HG03469 (cell line): ENCODE measurements around the gene PSG5.
"Not testable (repeated sequence)": the region's sequence is repeated elsewhere in the genome, so short reads cannot be mapped to it uniquely, and the experiment has no call there.

Source experiments
- ATAC-seq: cut with Tn5 transposase; IDR thresholded peaks from one replicate; pipeline ENCODE4 v1.9.1; 2021; ENCODE audit warnings: mild to moderate bottlenecking, moderate library complexity, moderate number of reproducible peaks; ENCODE audit not compliant: unreplicated experiment

The PSG5 gene

DNA sequence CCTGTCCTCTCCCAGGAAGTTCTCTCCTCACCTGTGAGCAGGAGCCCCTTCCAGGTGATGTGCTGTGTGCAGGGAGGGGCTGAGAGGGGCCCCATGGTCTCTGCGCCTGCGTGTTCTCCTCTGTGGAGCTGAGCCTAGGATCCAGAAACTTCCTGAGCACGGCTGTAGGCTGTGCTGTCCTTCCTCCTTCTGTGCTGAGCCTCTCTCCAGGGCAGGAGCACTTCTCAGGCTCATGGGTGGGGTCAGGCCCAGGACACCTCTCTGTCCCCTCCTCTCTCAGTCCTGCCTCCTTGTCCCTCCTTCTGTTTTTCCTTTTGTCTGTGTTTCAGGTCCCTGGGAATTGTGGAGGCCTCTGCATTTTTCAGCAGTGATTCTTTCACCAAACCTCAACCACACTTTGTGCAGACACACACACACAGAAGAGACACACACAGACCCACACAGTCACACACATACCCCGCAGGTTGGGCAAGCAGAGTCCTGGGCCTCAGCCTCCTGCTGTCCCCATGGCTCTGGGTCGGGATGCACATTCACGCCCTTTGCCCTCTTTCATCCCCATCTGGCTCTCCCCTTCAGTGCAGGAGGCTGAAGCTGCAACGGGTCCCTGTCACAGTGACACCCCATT is at the start of gene PSG5:
Gene PSG5 (minus strand): TSS at position 226 of the 625 bp plus-strand sequence. CDS start 131 bp downstream, at position 95.
- not testable (repeated sequence) for ATAC-seq

DNA sequence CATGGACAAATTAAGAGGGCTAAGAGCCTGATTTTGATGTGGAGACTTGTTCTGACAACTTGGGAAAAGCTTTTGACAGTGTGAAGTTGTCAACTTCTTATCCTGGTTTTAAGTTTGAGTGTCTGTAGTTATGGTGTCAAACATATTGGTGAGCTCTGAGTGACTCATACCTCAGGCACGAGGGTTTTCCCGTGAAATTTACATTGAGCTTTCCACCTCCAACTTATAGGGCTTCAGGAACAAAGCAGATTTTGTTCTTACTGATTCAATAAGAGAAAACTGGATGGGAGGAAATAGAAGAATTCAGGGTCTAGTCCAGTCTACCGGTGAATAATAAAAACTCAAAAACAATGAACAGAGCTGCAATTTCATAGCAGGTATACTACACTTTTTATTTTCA is 49.4 kb upstream of the PSG5 start:
- not testable (repeated sequence) for ATAC-seq

- ATAC-seq = no peak
These were observed 43.0 kb upstream of the PSG5 start for GRCh38 chr19:43229315-43229714.

- not testable (repeated sequence) for ATAC-seq
These were observed 42.4 kb upstream of the PSG5 start for GRCh38 chr19:43228730-43229129.

DNA sequence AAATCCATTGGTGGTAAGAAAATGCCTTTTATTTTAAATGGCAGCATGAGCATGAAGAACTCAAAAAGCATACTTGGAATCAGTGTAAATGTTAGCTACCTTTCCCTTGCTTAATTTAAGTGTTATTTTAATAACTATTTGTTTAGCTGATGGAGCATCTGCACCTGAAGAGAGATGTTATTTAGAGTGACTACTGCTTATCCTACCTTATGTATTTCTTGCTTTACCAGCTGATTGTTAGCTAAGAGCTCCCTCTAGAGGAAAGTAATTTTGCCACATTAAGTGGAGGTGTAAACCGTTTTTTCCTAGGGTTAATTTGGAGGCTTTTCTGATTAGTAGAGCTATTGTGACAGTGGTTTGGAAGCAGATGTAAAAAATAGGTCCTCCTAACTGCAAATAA is 40.6 kb upstream of the PSG5 start:
- ATAC-seq = not testable (repeated sequence)

DNA sequence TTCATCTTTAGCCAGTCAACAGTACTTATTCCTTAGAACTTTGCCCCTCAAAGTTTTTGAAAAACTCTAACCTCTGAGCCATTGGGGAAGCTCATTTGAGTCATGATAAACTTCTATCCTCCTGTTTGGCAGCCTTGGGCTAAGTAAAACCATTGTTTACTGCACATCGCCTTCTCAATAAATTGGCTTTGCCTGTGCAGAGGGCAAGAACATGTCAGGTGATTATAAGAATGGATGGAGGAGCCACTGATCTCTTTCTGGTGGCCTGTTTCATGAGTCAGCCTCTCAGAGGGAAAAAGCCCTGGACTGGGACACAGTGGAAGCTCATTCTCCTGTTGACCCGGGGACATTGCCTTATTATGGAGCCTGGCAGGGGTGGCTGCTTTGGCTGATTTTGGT is 38.5 kb upstream of the PSG5 start:
- ATAC-seq = no peak

- not testable (repeated sequence) for ATAC-seq
These were observed 38.0 kb upstream of the PSG5 start for GRCh38 chr19:43224201-43224854.

- not testable (repeated sequence) for ATAC-seq
These were observed 35.6 kb upstream of the PSG5 start for GRCh38 chr19:43221891-43222290.

- ATAC-seq = not testable (repeated sequence)
These were observed 32.8 kb upstream of the PSG5 start for GRCh38 chr19:43219136-43219535.

DNA sequence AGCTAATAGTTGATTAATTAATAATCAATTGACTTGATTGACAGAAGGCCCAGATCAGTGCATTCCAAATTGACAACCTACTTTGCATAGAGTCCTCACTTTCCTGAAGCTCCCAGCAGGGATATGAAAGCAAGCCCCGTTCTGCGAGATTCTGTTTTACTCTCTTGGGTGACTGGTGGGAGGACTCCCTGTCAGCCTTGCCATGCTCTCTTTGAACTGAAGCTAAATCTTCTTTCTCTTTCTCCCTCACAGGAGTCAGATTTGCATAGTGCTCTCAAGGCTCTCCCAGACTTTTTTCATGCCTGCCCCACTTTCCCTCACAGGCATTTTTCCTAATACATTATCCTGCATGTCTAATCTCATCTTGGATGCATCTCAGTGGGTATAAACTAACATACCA is 29.5 kb upstream of the PSG5 start:
- not testable (repeated sequence) for ATAC-seq

- no peak for ATAC-seq
These were observed 21.7 kb upstream of the PSG5 start for GRCh38 chr19:43207991-43208390.

- ATAC-seq = not testable (repeated sequence)
These were observed 20.8 kb upstream of the PSG5 start for GRCh38 chr19:43207174-43207573.

- ATAC-seq = not testable (repeated sequence)
These were observed 19.3 kb upstream of the PSG5 start, which contains the start of gene PSG4 for GRCh38 chr19:43205471-43206105. TSS of gene PSG4 (minus strand) at chr19:43205638. CDS start at chr19:43205536, 102 bp downstream.

DNA sequence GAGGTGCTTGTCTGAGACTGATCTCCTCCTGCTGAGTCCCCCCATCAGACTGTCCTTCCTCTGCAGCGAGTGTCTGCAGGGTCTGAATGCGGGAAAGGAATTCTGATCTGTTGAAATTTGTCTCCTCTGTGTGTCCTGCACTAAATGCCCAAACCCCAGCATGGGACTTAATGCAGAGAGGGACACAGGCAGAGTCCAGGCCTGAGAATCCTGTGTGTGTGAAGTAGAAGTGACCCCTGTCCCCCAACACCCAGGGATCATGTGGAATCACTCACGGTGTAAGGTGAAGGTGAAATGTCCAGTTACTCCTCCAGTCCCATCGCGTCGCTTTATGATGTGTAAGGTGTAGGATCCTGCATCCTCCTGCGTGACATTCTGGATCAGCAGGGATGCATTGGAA is 17.3 kb upstream of the PSG5 start:
- ATAC-seq = not testable (repeated sequence)

GRCh38 chr19:43201891-43202290 is 15.6 kb upstream of the PSG5 start:
- not testable (repeated sequence) for ATAC-seq

DNA sequence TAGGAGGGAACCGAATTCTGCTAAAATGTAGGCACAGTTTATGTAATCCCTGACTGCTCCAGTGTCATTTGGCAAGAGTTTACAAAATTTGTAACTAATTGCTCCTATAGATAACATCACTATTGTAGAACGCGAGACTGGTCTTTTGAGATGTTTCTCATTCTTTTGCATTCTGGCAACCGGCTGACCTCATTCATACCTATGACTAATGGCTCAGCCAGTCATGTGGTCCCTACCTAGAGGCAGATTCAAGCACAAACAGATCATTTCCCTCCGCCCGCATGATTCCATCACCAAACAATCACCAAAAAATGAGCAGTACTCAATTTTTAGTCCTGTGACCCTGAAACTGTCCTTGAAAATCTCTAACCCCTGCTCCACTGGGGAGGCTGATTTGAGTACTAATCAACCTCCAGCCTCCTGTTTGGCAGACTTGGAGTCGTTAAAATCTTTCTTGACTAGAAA is 15.0 kb upstream of the PSG5 start:
- not testable (repeated sequence) for ATAC-seq

DNA sequence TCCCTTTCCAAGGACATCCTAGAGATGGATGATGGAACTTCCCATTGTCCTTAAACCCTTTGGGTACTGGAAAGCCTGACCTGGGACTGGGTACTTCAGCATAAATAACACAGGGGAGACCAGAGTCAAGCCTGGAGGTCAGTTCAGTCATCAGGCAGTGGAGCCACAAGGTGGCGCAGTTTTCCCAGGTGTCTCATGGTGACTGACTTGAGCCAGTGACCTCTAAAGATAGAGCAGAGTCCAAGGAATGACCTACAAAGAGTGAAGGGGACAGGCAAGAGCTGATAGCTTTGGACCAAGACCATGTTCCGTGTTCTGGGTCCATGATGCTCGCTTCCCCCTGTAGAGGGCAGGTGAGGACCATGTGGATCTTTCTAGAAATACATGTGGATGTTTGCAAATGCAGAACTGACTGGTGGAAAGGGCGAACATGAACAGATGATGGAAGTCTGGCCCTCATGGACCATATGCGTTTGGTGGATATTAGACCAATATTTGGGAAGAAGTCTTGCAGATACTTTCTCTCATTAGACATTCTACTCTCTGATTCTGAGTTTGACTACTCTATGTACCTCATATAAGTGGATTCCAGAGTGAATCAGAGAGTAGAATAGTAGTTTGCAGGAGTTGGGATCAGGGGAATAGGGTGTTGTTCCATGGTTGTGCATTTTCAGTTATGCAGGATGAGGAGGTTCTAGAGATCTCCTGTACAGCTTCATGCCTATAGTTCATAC is 12.5 kb upstream of the PSG5 start:
- ATAC-seq = not testable (repeated sequence)

DNA sequence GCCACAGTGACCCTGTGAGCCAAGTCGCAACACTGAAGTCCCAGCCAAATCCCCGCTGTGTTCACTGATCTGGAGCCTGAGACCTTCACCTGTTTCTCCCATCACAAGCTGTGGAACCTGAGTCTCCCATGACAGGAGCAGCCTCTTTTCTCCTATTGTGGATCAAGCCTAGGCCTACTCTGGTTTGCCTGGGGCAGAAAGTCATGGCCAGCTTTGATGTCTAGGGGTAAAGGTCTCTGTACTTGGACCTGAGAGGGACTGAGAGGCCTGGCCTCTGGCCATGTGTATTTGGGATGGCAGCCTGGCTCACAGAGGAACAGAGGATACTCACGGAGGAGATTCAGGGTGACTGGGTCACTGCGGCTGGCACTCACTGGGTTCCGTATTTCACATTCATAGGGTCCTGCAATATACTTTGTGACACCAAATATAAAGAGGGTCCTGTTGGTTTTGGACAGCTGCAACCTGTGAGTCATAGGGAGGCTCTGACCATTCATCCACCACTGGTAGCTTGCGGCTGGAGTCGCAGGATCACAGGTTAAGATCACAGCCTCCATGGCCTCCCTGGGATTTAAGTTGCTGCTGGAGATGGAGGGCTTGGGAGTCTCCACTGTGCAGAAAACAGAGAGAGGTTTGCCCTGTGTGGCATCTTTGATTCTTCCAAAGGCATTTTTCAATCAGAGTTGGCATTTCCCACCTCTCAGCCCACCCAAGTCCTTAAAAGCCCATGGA is 11.5 kb upstream of the PSG5 start:
- not testable (repeated sequence) for ATAC-seq

DNA sequence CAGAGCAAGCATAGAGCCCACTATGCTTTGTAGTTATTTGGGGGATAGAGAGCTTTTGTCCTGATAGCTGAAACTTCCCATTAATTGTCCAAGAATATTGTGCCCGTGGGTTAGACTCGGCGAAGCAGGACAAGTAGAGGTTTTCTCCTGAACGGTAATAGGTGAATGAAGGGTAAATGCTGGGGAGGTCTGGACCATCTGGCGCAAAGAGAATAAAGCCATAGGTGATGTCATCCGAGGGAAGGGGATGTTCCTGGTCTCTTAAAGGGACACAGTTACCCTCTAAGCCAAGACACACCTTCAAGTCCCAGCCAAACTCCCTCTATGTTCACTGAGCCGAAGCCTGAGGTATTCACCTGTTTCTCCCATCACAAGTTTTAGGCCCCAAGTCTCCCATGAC is 8.1 kb upstream of the PSG5 start:
- not testable (repeated sequence) for ATAC-seq

DNA sequence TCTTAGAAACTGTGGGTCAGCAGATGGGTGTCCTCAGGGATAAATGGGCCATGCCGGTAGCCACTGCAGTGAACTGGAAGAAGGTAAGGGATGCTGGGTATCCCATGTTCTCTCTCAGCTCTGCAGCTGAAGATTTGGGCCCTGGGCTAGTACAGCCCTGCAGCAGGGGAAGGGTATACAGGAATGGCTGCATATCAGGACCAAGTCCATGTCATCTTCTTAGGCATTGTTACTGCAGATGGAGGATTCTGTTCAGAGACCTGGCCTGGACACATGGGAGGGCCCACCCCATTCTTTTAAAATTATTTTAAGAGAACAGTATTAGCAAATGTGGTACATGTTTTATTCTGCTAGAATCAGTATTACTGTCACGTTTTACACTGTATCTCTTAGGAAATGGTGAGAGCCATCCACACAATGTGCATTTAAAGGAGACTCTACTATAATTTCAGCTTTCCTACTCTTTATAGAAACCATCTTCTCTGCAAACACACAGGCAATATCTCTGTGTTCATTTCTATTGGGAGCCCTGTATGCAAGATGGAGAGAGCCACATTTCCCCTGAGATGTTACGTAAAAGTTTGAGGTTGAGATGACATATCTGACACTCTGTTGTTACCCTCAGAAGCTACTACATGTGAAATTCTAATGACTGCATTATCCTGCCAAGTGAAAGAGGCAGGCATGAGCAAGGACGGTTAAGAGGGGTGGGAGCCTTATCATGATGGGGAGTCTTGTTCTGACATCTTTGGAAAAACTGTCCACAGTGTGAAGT is 6.2 kb upstream of the PSG5 start:
- not testable (repeated sequence) for ATAC-seq
